HS-5 (cell line): ENCODE measurements around the gene MLLT3.

ENCODE experiments used
- DNase-seq: peaks from one replicate; pipeline ENCODE4 v3.0.0-alpha.2; 2012; ENCODE audit warnings: low read depth

The MLLT3 gene

DNA sequence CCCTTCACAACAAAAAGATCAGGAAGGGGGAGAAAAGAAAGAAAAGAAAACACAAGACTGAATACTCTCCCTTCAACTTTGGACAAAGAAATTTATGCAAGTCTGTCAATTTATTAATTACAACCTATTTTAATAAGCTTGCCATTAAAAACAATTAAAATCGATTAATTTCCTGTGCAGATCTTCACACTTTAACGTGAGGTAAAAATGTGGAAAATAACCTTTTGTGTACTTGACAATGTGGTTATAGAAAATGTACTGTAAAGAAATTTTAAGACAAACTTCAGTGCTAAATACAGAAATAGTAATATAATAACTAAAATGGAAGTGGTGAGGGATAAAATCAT, 2.7 kb upstream of the MLLT3 start:
- no peak for DNase-seq

DNA sequence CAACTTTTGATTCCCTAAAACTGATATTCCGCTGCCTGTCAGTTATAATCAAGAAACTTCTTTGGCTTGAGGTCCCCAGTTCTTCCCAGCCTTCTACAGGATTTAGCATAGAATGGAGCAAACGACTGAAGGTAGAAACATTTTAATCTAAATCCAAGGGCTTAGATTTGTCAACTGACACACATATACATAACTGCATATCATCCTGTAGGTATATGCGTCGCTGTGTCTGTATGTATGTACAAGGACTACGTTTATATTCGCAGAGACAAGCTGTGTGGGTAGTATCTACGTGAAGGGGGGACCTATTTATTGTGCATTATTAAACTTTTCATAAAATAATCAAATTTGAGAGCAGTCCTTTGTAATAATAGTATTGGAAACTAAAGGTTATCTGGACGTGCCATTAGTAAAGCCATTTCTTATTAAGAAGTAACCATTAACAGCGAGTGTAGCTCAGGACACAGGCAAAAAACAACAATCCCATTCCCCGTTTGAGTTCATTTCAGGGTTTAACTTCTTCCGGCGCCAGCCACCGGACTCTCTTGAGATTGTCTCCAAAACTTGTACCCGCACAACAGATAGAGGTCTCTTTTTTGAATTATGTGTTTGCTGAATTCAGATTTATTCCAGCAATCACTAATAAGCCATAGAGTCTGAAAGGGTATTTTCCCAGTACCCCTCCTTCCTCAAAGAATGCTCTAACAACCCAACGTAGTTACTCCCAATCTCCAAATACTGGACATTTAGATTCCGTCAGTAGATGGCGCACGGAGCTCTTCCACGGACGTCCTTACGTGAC, 2.1 kb upstream of the MLLT3 start:
- no peak for DNase-seq

DNA sequence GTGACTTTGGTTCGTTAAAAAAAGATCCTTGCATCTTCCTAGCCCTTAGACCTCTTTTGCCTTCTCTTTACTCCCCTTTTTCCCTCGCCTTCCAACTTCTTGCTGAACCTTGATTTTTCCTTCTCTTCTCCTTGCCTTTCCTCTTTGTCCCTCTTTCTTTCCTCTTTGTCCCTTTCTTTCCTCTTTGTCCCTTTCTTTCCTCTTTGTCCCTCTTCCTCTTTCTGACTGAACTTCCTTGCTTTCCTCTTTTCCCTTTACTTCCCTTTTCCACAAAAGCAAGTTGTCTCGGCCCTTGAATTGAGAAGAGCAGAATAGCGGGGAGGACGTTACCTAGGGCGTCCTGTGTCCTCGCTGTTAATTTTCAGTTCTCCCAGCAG, 1.4 kb upstream of the MLLT3 start:
- DNase-seq = no peak

DNA sequence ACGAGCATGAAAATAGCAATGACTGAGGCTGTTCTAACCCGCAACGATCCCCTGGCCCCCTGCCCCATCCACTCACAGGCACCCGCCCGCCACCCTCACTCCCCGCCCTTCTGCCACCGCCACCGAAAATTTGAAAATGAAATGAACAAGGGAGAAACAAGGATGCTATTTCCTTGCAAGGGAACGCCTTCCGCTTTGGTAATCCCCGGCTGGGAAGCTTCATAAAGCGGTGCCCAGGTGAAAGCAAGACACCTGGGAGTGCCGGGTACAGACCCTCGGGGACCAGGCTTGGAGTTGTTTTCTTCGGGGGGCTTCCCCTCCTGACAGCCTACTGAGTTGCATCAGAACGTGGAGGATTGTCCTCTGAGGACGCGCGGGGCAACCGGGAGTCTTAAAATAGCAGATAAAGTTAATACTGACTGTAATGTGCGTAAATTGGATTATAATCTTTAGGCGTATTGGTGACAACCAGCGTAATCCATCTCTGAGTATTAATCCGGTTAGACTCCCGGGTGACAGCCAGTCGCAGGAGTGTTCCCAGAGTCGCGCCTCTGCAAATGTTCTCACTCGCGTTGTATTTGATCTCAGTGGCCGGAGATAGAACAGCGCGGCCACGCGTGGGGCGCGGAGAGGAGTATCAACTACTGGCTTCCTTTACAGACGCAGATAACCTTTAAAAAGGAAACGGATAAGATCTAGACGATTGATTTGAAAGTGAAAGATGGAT, 885 bp upstream of the MLLT3 start:
- no peak for DNase-seq

DNA sequence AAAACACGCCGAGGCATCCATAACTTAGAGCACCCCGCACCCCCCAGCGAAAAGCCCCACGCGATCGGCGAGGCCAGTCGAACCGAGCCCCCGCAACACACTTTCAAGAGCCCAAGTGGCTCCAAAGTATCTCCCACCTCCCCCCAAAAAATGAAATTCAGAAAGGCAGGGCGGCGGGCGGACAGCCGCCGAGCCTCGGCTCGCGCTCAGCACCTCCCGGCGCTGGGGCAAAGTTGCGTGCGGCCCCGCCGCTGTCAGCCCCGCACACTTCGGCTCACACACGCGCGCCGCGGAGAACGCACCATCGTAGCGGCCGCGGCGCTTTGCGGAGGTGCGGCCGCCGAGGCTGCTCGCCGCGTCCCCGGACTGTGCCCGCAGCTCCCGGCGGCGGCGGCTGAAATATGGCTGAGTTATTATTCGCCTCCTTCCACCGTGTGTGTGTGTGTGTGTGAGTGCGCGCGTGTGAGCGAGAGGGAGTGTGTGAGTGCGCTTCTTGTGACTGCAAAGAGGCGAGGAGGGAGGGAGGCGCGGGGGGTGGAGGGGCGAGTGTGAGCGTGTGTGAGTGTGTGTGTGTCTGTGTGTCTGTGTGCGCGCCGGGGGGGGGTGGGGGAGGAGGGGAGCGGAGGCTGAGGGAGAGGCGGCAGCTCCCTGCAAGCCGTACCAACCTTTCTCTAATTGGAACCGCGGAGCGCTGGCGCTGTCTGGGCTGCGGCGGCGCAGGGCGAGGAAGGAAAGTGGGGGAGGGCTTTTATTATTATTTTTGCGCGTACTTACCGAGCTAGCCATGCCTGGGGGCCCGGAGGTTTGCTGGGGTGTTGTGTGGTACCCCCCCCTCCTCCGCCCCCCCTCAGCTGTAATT, 599 bp downstream of the MLLT3 start:
- DNase-seq = no peak

DNA sequence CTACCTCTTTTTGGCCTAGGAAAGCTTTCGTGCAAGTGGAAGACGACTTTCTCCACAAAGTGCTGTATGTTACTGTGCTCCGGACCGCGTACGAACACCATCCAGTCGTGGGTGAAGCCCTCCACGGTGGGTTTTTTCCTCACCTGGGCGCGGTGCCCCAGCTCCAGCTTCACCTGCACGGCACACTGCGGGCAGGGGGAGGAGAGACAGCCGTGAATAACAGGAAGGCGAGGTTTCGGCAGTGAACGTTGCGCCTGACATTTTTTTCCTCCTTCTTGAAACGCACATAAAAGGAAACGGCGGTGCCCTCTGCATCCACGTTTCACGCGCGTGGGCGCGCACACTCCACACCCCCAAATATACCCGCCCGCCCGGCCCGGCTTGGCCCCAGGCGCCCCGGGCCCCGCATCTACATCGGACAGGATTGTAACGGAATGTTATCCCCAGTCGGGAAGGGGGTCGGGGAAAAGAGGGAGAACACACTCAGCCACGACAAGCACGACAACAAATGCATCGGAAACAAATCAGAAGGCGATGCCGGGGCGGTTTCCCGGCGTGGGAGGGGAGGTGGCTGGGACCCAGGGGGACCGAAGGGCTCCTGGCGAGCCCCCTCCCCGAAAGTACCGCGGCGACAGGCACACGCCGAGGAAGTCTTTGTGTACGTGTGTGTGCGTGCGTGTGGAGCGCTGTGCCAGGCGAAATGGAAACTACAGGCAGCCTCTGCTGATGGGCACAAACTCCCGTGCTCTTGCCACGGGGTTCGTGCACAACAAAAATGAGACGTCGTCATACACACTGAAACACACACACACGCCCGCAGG, 1.4 kb downstream of the MLLT3 start:
- DNase-seq = no peak

DNA sequence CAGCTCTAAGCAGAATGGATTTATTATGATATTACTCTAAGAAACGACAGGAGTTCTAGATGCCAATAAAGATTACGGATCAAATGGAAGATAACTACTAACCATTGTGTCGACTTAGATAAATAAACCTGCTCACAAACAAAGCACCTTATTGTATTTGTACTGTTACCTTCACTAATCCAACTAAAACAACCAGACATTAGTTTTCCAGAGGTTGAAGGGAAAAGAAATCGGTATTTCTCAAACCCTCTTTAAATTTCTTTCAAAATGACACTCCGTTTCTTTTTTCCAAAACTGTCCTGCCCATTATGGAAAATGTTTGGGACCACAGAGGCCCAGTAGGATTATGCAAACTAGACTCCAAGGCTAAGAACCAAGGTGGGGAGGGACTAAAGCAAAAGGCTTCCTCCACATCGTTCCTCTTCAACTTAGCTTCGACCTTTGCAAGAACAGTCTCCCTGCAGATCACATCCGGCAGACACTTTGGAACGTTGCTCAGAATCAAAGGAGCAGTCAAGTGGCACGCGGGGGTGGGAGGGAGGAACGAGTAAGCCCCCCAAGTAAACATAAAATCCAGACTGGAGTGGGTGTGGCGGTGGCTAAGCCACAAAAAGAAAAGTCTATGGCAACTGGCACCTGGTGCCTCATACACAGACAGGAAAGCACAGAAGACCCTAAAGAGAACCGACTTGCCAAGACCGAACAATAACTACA, 2.7 kb downstream of the MLLT3 start:
- no peak for DNase-seq

DNA sequence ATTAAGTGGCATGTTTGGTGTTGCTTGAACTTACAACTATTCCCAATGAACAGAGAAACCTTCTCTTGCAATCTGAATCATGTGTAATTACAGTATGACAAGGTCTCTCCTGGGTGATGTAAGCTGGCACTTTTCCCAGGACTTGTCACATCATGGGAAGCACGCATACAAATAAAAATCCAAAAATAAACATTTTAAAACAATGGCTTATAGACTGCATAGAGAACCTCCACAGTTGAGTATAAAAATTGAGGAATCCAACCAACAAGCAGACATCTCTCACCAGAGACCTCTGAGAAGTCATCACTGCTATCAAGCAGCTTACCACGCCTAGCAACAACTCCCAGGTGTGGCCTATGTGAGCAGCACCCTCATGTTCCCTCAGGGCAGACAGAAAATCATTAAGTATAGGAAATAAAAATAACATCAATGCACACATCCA, 3.9 kb downstream of the MLLT3 start:
- no peak for DNase-seq

DNA sequence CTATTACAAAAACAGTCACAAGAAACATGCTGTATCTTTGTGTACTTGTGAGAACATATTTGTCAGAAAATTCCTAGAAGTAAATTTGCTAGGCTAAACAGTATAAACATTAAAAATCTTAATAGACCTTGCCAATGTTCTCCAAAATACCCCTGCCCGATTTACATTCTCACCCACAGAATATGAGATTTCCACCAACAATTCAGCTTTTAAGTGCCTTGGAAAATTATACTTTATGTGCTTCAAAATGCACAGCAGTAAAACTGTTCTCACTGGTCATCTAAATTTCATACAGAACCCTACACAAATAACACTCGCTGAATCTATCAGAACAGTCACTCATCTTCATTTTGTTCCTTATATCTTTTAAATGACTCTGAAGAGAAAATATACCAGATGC, 5.5 kb downstream of the MLLT3 start:
- DNase-seq = no peak

DNA sequence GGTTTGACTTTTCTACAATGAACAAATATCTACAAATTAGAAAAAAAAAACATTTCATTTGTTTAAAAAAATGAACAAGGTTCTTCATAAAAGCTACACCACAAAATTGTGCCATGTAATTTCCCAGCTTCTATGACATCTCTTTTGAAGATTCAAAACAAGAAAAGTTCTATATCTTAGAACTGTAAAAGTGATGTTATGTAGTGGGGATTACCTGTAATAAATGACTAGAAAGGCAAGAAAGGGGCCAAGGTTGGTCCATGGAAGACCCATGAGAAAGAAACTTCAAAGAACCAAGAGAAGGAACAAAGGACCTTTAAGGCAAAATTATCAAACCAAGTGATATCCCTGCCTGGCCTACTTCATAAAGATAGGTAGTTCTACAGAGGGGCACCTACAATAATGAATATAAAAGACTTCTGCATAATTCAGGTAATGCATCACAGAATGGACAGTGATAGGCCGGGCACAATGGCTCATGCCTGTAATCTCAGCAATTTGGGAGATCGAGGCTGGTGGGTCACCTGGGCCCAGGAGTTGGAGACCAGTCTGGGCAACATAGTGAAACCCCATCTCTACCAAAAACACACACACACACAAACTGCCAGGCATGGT, 7.6 kb downstream of the MLLT3 start:
- DNase-seq = no peak

DNA sequence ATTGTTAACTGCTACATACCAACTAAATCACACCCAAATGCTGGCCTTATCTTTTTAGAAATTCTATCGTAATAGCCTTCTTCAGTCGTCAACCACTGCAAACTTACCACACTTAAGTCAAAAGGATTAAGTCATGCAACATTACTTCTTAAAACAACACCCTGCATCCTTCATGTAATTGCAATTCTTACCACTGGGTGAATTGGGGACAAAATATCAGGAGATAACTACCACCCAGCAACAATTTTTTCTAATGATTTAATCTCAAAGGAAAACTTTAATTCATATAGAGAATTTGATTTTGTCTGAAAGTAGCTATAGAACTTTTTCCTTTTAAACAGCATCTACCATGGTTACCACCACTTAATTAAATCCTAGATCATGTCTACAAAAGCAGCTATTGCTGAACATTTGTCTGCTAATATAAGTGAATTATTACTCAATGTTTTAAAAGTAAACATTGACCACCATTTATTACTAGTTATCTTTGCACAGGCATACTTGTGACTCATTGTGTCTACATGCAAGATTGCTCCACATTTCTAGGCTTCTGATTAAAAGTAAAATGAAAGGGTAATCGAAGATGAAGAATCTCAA, 10.5 kb downstream of the MLLT3 start:
- no peak for DNase-seq

DNA sequence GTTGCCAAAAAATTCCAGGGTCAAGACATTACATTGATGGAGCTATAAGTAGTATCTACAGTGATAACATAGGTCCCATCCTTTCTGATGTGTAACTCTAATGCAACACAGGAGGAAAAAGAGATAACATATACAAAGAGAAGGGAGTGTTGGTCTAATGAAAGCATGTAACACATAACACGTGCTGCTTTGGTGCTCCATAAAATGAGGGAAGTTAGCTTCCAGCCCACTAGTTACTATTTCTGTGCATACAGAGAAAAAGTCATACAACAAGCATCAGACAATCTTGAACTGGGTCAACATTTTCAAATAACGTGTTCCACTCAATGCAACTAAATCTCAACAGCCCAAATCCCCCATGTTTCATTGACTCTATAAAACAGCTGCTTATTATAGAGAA, 11.7 kb downstream of the MLLT3 start:
- no peak for DNase-seq

DNA sequence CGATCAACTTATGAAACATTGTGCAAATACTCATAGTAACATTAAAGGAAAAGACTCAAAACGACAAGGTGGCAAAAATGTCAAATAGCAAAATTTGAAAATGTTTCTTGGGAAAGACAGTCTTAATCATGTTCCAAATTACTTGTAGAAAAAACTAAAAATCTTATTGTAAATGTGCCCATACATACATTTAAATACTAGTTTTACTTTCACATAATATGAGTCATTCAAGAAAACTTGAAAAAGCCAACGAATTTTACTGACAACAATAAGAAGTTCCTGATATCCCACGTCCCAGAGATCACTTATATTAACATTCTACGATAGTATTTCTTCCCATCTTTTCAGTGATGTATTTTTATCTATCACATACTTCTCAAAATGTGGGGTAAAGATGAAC, 13.7 kb downstream of the MLLT3 start:
- DNase-seq = no peak

DNA sequence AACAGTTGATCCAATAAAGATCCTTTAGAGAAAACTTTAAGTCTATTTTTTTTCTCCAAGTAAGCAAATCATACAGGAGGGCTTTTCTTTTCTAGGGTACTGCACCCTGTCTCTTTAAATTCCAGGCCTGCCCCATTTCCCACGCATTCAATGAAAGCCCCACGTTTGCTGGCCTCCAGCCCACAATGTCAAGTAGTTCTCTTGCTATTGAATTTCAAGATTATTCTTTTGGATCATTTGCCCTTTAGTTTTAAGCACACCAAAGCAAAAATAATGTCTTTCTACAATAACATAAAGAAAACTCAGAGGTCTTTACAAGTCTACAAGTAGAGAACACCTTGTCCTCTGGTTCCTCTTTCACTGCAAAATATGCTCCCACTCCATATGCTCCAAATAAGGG, 15.6 kb downstream of the MLLT3 start:
- no peak for DNase-seq

DNA sequence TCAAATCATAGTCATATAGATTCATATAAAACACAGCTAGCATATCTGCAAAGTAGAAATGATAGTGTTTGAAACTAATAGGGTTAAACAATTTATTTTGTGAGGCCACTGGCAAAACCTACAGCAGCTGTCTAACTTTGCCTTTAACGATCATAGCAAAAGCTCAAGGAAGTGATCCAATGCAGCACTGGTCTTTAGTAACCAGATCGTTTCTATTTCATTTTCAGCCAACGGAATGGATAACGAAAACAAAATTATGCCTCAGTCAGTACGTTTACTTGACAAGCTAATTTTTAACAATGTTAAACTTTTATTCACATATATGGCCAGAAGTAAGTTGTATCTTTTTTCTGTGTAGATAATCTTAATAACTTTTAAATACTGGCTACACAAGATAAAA, 17.7 kb downstream of the MLLT3 start:
- no peak for DNase-seq

DNA sequence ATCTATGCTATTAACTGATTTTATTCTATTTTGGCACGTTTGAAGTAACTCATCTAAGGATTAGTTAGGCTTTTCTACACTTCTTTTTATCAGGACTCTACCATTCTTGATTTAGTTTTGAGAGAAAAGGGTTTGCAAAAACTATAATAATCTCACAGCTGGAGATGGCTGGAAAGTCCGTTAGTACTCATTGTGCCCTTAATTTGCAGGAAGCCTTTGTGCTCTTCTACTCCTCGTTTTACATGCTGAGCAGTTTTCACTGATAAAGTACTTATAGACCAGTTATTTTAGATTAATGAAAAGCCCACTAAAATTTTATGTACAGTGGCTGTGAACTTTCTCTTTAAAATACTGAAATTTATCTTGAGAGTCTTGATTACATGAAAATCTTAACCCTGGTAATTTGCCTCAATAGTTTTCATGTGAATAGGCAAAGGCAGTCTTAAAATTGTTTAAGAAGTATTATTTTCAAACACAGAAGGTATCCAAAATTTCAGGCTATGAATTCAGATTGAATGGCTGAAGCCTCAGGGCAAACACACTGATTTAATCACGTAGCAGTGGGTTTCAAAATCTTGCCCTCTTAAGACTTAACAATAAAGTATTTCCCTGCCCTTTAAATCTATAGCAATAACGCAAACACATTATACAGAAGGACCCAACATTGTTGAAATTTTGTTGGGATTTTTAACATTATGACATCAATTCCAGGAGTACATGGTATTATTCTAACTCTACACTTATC, 18.6 kb downstream of the MLLT3 start:
- DNase-seq = no peak

DNA sequence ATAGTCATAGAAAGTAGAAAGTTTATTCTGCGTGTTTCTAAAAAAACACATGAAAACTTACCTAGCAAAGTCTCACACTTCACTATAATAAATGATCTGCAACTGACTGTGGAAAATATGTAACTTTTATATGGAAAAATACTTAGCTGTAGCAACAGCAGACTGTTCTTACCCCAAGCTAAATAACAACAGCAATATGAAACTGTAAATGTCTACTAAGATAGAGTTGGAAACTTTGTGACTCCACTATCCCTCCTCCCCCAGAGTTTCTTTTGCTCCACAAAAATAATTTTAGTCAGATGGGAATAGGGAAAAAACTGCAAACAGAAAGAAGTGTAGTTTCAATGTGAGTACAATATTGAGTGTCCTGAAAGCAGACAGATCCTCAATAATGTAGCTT, 21.0 kb downstream of the MLLT3 start:
- no peak for DNase-seq

DNA sequence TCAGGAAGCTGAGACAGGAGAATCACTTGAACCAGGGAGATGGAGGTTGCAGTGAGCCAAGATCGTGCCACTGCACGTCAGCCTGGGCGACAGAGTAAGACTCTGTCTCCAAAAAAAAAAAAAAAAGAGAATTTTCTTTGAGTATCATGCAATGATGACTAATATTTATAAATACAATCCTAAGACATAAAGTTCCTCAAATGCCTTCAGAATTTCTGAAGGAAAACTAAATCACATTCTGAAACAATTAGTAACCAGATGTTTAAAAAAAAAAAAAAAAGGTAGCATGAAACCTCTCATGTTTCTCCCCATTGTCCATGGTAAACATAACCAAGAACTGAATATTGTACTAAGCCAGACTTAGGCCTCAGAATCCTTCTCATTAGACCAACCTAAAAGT, 23.1 kb downstream of the MLLT3 start:
- no peak for DNase-seq

DNA sequence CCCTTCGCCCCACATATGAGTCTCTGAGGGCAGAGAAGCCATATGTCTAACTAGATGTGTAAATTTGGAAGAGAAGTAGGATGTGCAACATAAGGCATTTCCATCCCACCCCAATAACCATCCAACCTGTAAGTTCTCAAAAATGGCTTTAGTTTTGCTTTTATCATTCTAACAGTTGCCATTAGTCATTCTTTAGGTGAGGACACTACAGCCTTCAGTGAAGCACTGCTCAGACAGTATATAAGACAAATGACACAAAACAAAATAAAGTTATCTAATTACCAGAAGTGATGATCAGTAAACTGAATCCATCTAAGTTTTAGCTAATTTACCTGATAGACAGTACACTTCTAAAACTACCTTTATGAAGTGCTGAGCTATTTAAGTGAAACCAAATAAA, 23.9 kb downstream of the MLLT3 start:
- DNase-seq = no peak

DNA sequence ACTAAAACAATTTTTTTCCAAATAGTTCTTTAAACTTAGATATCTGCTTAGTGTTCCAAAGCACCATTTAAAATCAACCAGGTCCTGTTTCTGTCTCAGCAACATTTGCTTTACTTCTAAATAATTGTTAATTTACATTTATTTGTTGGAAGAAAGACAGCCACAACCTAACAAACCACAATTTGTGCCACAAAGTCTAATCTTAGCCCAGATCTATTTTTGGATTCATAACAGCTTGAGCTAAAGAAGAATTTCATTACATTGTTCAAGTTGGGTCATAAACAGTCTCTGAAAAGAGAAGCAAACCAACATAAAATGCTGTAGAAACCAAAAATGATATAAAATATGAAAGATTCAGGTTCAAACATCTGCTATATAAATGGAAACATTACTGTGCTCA, 24.4 kb downstream of the MLLT3 start:
- DNase-seq = no peak
